HEK293 (cell line): Measurements from ENCODE around the gene MCIDAS.

Experiments used
- ATF2 ChIP-seq: fragments of 450-650 bp; formaldehyde crosslinking; IDR thresholded peaks from 2 replicates; pipeline ENCODE4 v1.5.1; 2016; ENCODE audit warnings: missing biosample characterization, missing genetic modification characterization, low read depth
- GLI4 ChIP-seq: fragments of 450-650 bp; formaldehyde crosslinking; IDR thresholded peaks from 2 replicates; pipeline ENCODE4 v1.5.1; 2016; ENCODE audit warnings: missing biosample characterization, missing genetic modification characterization
- KLF1 ChIP-seq: fragments of 450-650 bp; formaldehyde crosslinking; IDR thresholded peaks from 2 replicates; pipeline ENCODE4 v1.5.1; 2016; ENCODE audit warnings: missing biosample characterization, missing genetic modification characterization
- PRDM6 ChIP-seq: fragments of 450-650 bp; formaldehyde crosslinking; IDR thresholded peaks from 2 replicates; pipeline ENCODE4 v1.5.1; 2017; ENCODE audit warnings: missing biosample characterization, missing genetic modification characterization
- YY2 ChIP-seq: fragments of 450-650 bp; formaldehyde crosslinking; IDR thresholded peaks from 2 replicates; pipeline ENCODE4 v1.5.1; 2016; ENCODE audit warnings: missing biosample characterization, missing genetic modification characterization
- ZNF146 ChIP-seq: fragments of 450-650 bp; formaldehyde crosslinking; IDR thresholded peaks from 2 replicates; pipeline ENCODE4 v1.5.1; 2016; ENCODE audit warnings: missing biosample characterization, missing genetic modification characterization
- ZNF18 ChIP-seq: fragments of 450-650 bp; formaldehyde crosslinking; IDR thresholded peaks from 2 replicates; pipeline ENCODE4 v1.5.1; 2016; ENCODE audit warnings: missing biosample characterization, missing genetic modification characterization
- ZNF26 ChIP-seq: fragments of 450-650 bp; formaldehyde crosslinking; IDR thresholded peaks from 2 replicates; pipeline ENCODE4 v1.5.1; 2016; ENCODE audit warnings: missing biosample characterization, missing genetic modification characterization
- ZNF292 ChIP-seq: fragments of 450-650 bp; formaldehyde crosslinking; IDR thresholded peaks from 2 replicates; pipeline ENCODE4 v1.5.1; 2016; ENCODE audit warnings: low read depth, missing biosample characterization, missing genetic modification characterization, borderline replicate concordance
- ZNF324 ChIP-seq: fragments of 450-650 bp; formaldehyde crosslinking; IDR thresholded peaks from 2 replicates; pipeline ENCODE4 v1.5.1; 2016; ENCODE audit warnings: missing biosample characterization, missing genetic modification characterization
- ZNF423 ChIP-seq: fragments of 450-650 bp; formaldehyde crosslinking; IDR thresholded peaks from 2 replicates; pipeline ENCODE4 v1.5.1; 2016; ENCODE audit warnings: missing biosample characterization, missing genetic modification characterization
- ZNF426 ChIP-seq: fragments of 450-650 bp; formaldehyde crosslinking; IDR thresholded peaks from 2 replicates; pipeline ENCODE4 v1.5.1; 2017; ENCODE audit warnings: missing biosample characterization, missing genetic modification characterization, mild to moderate bottlenecking, inconsistent platforms, moderate library complexity
- ZNF433 ChIP-seq: fragments of 450-650 bp; formaldehyde crosslinking; IDR thresholded peaks from 2 replicates; pipeline ENCODE4 v1.5.1; 2016; ENCODE audit warnings: missing biosample characterization, missing genetic modification characterization, low read depth
- ZNF514 ChIP-seq: fragments of 450-650 bp; formaldehyde crosslinking; IDR thresholded peaks from 2 replicates; pipeline ENCODE4 v1.5.1; 2016; ENCODE audit warnings: missing biosample characterization, missing genetic modification characterization
- ZNF658 ChIP-seq: fragments of 450-650 bp; formaldehyde crosslinking; IDR thresholded peaks from 2 replicates; pipeline ENCODE4; 2016; ENCODE audit warnings: missing biosample characterization, missing genetic modification characterization
- ZNF677 ChIP-seq: fragments of 450-650 bp; IDR thresholded peaks from 2 replicates; pipeline ENCODE4 v1.5.0; 2018; ENCODE audit warnings: missing biosample characterization, mild to moderate bottlenecking, missing genetic modification characterization, moderate library complexity
- ZNF692 ChIP-seq: fragments of 450-650 bp; formaldehyde crosslinking; IDR thresholded peaks from 2 replicates; pipeline ENCODE4 v1.5.1; 2016; ENCODE audit warnings: missing biosample characterization, missing genetic modification characterization
- ZNF704 ChIP-seq: fragments of 450-650 bp; formaldehyde crosslinking; IDR thresholded peaks from 2 replicates; pipeline ENCODE4 v1.5.1; 2016; ENCODE audit warnings: missing biosample characterization, missing genetic modification characterization
- ZNF76 ChIP-seq: fragments of 450-650 bp; formaldehyde crosslinking; IDR thresholded peaks from 2 replicates; pipeline ENCODE4; 2016; ENCODE audit warnings: low read depth, missing biosample characterization, missing genetic modification characterization, borderline replicate concordance
- ZSCAN5A ChIP-seq: fragments of 450-650 bp; formaldehyde crosslinking; IDR thresholded peaks from 2 replicates; pipeline ENCODE4 v1.5.1; 2016; ENCODE audit warnings: missing biosample characterization, missing genetic modification characterization

Gene MCIDAS

GRCh38 chr5:55226934-55227663, at the start of gene MCIDAS (continued):
- no peak for TF ChIP-seq PRDM6 (tag by site-specific recombination)
- no peak for TF ChIP-seq ZNF677 (tag by site-specific recombination)
- no peak for TF ChIP-seq ZNF324
- no peak for TF ChIP-seq ZNF18 (tag by site-specific recombination)
- no peak for TF ChIP-seq ZNF514 (tag by site-specific recombination)
- no peak for TF ChIP-seq ZNF423
- TF ChIP-seq ZNF433, result no peak
- no peak for TF ChIP-seq YY2 (tag by site-specific recombination)
- peak; percentile 54; the same call in 1 of the 2 replicates for TF ChIP-seq ZSCAN5A (tag by site-specific recombination)
- TF ChIP-seq ZNF146 (tag by site-specific recombination), result peak; percentile 7; the same call in 1 of the 2 replicates
- TF ChIP-seq ZNF26, result no peak
- peak; percentile 45 for TF ChIP-seq KLF1 (tag by site-specific recombination)
- no peak for TF ChIP-seq ZNF704 (tag by site-specific recombination)
- no peak for TF ChIP-seq ZNF426 (tag by site-specific recombination)
- TF ChIP-seq ZNF76 (tag by site-specific recombination), result peak; percentile 45; the same call in 1 of the 2 replicates
- TF ChIP-seq ATF2 (tag by site-specific recombination), result no peak
- no peak for TF ChIP-seq ZNF658 (tag by site-specific recombination)
- TF ChIP-seq GLI4, result 0 out of 2 replicates have a peak, but pooled peaks have one; percentile 12
- no peak for TF ChIP-seq ZNF292 (tag by site-specific recombination)
- 0 out of 2 replicates have a peak, but pooled peaks have one; percentile 11 for TF ChIP-seq ZNF692 (tag by site-specific recombination)
- TF ChIP-seq, all 188 proteins: peak for 54
